ENCODE measurements around the gene GHDC.
"Not testable (repeated sequence)": the region's sequence is repeated elsewhere in the genome, so short reads cannot be mapped to it uniquely, and the experiment has no call there.

- TF ChIP-seq POLR2AphosphoS5 (IDR thresholded peaks at IDR 0.05); CTCF (IDR thresholded peaks at IDR 0.05; ENCODE audit: poor library complexity, severe bottlenecking); SMC3 (conservative IDR thresholded peaks at IDR 0.05; ENCODE audit: poor library complexity); EZH2 (IDR thresholded peaks at IDR 0.05; ENCODE audit: borderline replicate concordance, insufficient read depth, low read length, poor library complexity, severe bottlenecking); EP300 (conservative IDR thresholded peaks at IDR 0.05; ENCODE audit: poor library complexity, severe bottlenecking): not testable (repeated sequence)
These were observed 53.6 kb downstream of the GHDC start for GRCh38 chr17:42140690-42141089.

Data from neural cell (in vitro differentiated cells).